Measurements from ENCODE around the gene PKHD1. TPM values are rescaled to one million over a fixed set of nuclear protein-coding genes. Genes with fewer than 3 reads are reported as not detected.

The PKHD1 gene
- total and polyA plus RNA-seq, 2 donors (not counting 1 experiment from before 2014, with no cell fraction given), result not detected

DNA sequence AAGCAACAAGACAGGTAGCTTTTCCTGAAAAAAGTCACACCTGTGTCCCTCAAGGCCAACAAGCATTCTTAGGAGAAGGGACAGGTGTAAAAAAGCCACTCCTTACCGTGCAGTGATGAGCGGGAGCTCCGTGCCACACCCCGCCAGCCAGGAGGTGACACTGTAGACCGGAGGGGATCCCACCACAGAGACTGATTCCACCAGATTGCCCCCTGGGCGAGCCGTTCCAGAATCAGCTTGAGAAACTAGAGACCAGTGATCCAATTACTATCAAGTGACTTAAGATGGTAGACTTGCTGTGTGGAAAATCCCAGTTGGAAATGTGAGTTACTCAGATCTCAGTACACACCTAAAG lies 37.4 kb downstream of the PKHD1 start:
- no peak overlapping the region for H3K27ac ChIP-seq (ENCODE audit: low read length in 2 of 2)
- no peak for TF ChIP-seq EZH2 (IDR thresholded peaks at IDR 0.05; ENCODE audit: borderline replicate concordance, insufficient read depth, low read depth, low read length, poor library complexity, severe bottlenecking)
- no peaks in the 10 kb centered on the region for H3K27me3 ChIP-seq (replicated peaks in 1 of 4; ENCODE audit: control extremely low read depth in 1 of 4, control insufficient read depth in 3 of 4, insufficient read depth in 4 of 4, low read length in 3 of 4)
- no peaks in the 10 kb centered on the region for H4K20me1 ChIP-seq (ENCODE audit: control insufficient read depth, insufficient read depth, low read length, poor library complexity, severe bottlenecking)
- DNase-seq (no peak), ATAC-seq (ENCODE audit: low read depth) (no peak)
- no peak overlapping the region for H3K9ac ChIP-seq (ENCODE audit: low read length)
- Mint-ChIP-seq H3K27me3 (peaks cover 24% of the 10 kb centered on the region), H3K4me3 (no peak overlapping the region), H3K4me1 (no peaks in the 10 kb centered on the region), H3K9me3 (ENCODE audit: insufficient read depth) (no peaks in the 10 kb centered on the region), H3K27ac (no peak overlapping the region)
- intact Hi-C loops (cut with micrococcal nuclease), result no loop called here
- H3K9me3 ChIP-seq (ENCODE audit: control extremely low read depth in 1 of 3, control insufficient read depth in 2 of 3, insufficient read depth in 1 of 3, low read length in 2 of 3), result no peaks in the 10 kb centered on the region
- no peak overlapping the region for H3K4me3 ChIP-seq (ENCODE audit: control extremely low read depth in 1 of 5, extremely low read depth in 1 of 5, insufficient read depth in 1 of 5, low read depth in 2 of 5, low read length in 4 of 5)
- no peaks in the 10 kb centered on the region for H3K36me3 ChIP-seq (replicated peaks in 1 of 2; ENCODE audit: control extremely low read depth in 1 of 2, control insufficient read depth in 1 of 2, extremely low read depth in 1 of 2, insufficient read depth in 2 of 2, low read length in 1 of 2)
- POLR2A ChIA-PET, result no interaction called here
- WGBS (ENCODE audit: insufficient coverage), result no CpG with 5 or more reads among the region's 7 CpGs
- CTCF ChIA-PET, result interaction anchor here (0.7 to 2.3 kb wide), 15 partner anchors 8 to 1923 kb away, joined by 3 to 14 read pairs (median 5); no protein-coding TSS in a partner anchor
- H2AFZ ChIP-seq (ENCODE audit: insufficient read depth, low read depth, low read length, poor library complexity, severe bottlenecking), result no peak overlapping the region
- H3K4me2 ChIP-seq (replicated peaks; ENCODE audit: low read depth, low read length, poor library complexity, severe bottlenecking), result no peak overlapping the region
- H3K4me1 ChIP-seq (ENCODE audit: control insufficient read depth in 2 of 2, insufficient read depth in 2 of 2, low read length in 2 of 2), result no peaks in the 10 kb centered on the region
- H3K79me2 ChIP-seq (ENCODE audit: control insufficient read depth, insufficient read depth, low read length), result no peaks in the 10 kb centered on the region

- H4K20me1 ChIP-seq (ENCODE audit: control insufficient read depth, insufficient read depth, low read length, poor library complexity, severe bottlenecking), result no peaks in the 10 kb centered on the region
- H3K79me2 ChIP-seq (ENCODE audit: control insufficient read depth, insufficient read depth, low read length), result no peaks in the 10 kb centered on the region
- DNase-seq (peak; percentile 45), ATAC-seq (ENCODE audit: low read depth) (no peak)
- intact Hi-C loops (cut with micrococcal nuclease), result no loop called here
- no peak overlapping the region for H2AFZ ChIP-seq (ENCODE audit: insufficient read depth, low read depth, low read length, poor library complexity, severe bottlenecking)
- H3K36me3 ChIP-seq (replicated peaks in 1 of 2; ENCODE audit: control extremely low read depth in 1 of 2, control insufficient read depth in 1 of 2, extremely low read depth in 1 of 2, insufficient read depth in 2 of 2, low read length in 1 of 2), result no peaks in the 10 kb centered on the region
- ChIA-PET POLR2A (no interaction called here), CTCF (interaction anchor here (0.7 to 2.3 kb wide), 19 partner anchors 9 to 1238 kb away, joined by 3 to 14 read pairs (median 4); partner anchors contain the start of gene TFAP2B)
- H3K4me3 ChIP-seq (ENCODE audit: control extremely low read depth in 1 of 5, extremely low read depth in 1 of 5, insufficient read depth in 1 of 5, low read depth in 2 of 5, low read length in 4 of 5), result no peak overlapping the region
- H3K4me1 ChIP-seq (ENCODE audit: control insufficient read depth in 2 of 2, insufficient read depth in 2 of 2, low read length in 2 of 2), result no peaks in the 10 kb centered on the region
- Mint-ChIP-seq H3K9me3 (ENCODE audit: insufficient read depth) (no peaks in the 10 kb centered on the region), H3K27ac (no peak overlapping the region), H3K4me1 (no peaks in the 10 kb centered on the region), H3K27me3 (peaks cover 24% of the 10 kb centered on the region), H3K4me3 (no peak overlapping the region)
- TF ChIP-seq EZH2 (IDR thresholded peaks at IDR 0.05; ENCODE audit: borderline replicate concordance, insufficient read depth, low read depth, low read length, poor library complexity, severe bottlenecking) (no peak), CTCF (IDR thresholded peaks at IDR 0.05) (peak; percentile 78)
- H3K9ac ChIP-seq (ENCODE audit: low read length), result no peak overlapping the region
- no peak overlapping the region for H3K27ac ChIP-seq (ENCODE audit: low read length in 2 of 2)
- WGBS (ENCODE audit: insufficient coverage), result 31% methylated on average over 2 of the region's 3 CpGs
- H3K9me3 ChIP-seq (ENCODE audit: control extremely low read depth in 1 of 3, control insufficient read depth in 2 of 3, insufficient read depth in 1 of 3, low read length in 2 of 3), result no peaks in the 10 kb centered on the region
- H3K27me3 ChIP-seq (replicated peaks in 1 of 4; ENCODE audit: control extremely low read depth in 1 of 4, control insufficient read depth in 3 of 4, insufficient read depth in 4 of 4, low read length in 3 of 4), result no peaks in the 10 kb centered on the region
- no peak overlapping the region for H3K4me2 ChIP-seq (replicated peaks; ENCODE audit: low read depth, low read length, poor library complexity, severe bottlenecking)
These were observed 38.0 kb downstream of the PKHD1 start for GRCh38 chr6:52049252-52050050.

All from B cell (primary cell).